SIG-M5 treated with dmso at 0.1 percent for 504 hours (cell line): Measurements from ENCODE around the gene BICD1.

Experiments used
- DNase-seq: peaks from one replicate; lab custom pipeline; 2025; ENCODE audit not compliant: unreplicated experiment; lab: John Stamatoyannopoulos, UW

Gene BICD1

GRCh38 chr12:32240162-32240561 is 133.5 kb downstream of the BICD1 start:
- DNase-seq = no peak

GRCh38 chr12:32240831-32241230 is 134.2 kb downstream of the BICD1 start:
- DNase-seq = no peak

GRCh38 chr12:32242641-32243040 is 136.0 kb downstream of the BICD1 start:
- DNase-seq = no peak

- no peak for DNase-seq
Measured at GRCh38 chr12:32248441-32249140, 141.9 kb downstream of the BICD1 start.

GRCh38 chr12:32249777-32250176 is 143.1 kb downstream of the BICD1 start:
- no peak for DNase-seq

- DNase-seq = no peak
Measured at GRCh38 chr12:32252199-32253073, 145.8 kb downstream of the BICD1 start.

GRCh38 chr12:32253154-32253790 is 146.6 kb downstream of the BICD1 start:
- DNase-seq = no peak

GRCh38 chr12:32254260-32254956 is 147.8 kb downstream of the BICD1 start:
- DNase-seq = no peak

- no peak for DNase-seq
Measured at GRCh38 chr12:32255588-32255987, 148.9 kb downstream of the BICD1 start.

- DNase-seq = no peak
Measured at GRCh38 chr12:32257695-32258496, 151.2 kb downstream of the BICD1 start.

- no peak for DNase-seq
Measured at GRCh38 chr12:32260696-32261095, 154.0 kb downstream of the BICD1 start.

- no peak for DNase-seq
Measured at GRCh38 chr12:32261638-32262037, 155.0 kb downstream of the BICD1 start.

GRCh38 chr12:32264961-32265360 is 158.3 kb downstream of the BICD1 start:
- DNase-seq = no peak

- DNase-seq = no peak
Measured at GRCh38 chr12:32265456-32265855, 158.8 kb downstream of the BICD1 start.

- DNase-seq = peak; percentile 85
Measured at GRCh38 chr12:32265951-32266350, 159.3 kb downstream of the BICD1 start.

- no peak for DNase-seq
Measured at GRCh38 chr12:32266756-32267155, 160.1 kb downstream of the BICD1 start.

- DNase-seq = no peak
Measured at GRCh38 chr12:32270818-32271710, 164.4 kb downstream of the BICD1 start.

- no peak for DNase-seq
Measured at GRCh38 chr12:32272465-32272864, 165.8 kb downstream of the BICD1 start.

GRCh38 chr12:32273063-32273522 is 166.4 kb downstream of the BICD1 start:
- DNase-seq = no peak
